Osteoblast (primary cell): ENCODE measurements around the gene KIAA1217. TPM values are rescaled to one million over a fixed set of nuclear protein-coding genes. Genes with fewer than 3 reads are reported as not detected.

ENCODE experiments used
- DNase-seq: peaks from one replicate; pipeline ENCODE4 v3.0.0; 2011; ENCODE audit warnings: low spot score, mixed read lengths; ENCODE audit not compliant: insufficient read length; ENCODE audit errors: missing footprints
- H2AFZ ChIP-seq: 2 replicates; pipeline ENCODE4 v1.6.0; 2011; ENCODE audit warnings: mild to moderate bottlenecking, low read length
- H3K27ac ChIP-seq: 2 replicates; pipeline ENCODE4 v1.5.1; 2011; ENCODE audit warnings: mild to moderate bottlenecking, low read depth, low read length, moderate library complexity
- H3K27me3 ChIP-seq: 2 replicates; pipeline ENCODE4 v1.6.0; 2012; ENCODE audit warnings: mild to moderate bottlenecking, control low read depth, inconsistent platforms, low read length, moderate library complexity; ENCODE audit not compliant: insufficient read depth
- H3K36me3 ChIP-seq: 2 replicates; pipeline ENCODE4 v1.5.1; 2011; ENCODE audit warnings: mild to moderate bottlenecking, low read length, control low read depth, moderate library complexity; ENCODE audit not compliant: insufficient read depth
- H3K4me1 ChIP-seq: 2 replicates; pipeline ENCODE4 v1.5.1; 2011; ENCODE audit warnings: mild to moderate bottlenecking, low read length, control low read depth, moderate library complexity; ENCODE audit not compliant: insufficient read depth
- H3K4me2 ChIP-seq: 2 replicates; pipeline ENCODE4 v1.6.0; 2011; ENCODE audit warnings: mild to moderate bottlenecking, low read length; ENCODE audit not compliant: insufficient read depth
- H3K4me3 ChIP-seq: fragments of 200-600 bp; sonication (generic); 3 replicates; pipeline ENCODE4 v1.5.1; 2012; ENCODE audit warnings: mild to moderate bottlenecking, low read length, inconsistent platforms; ENCODE audit not compliant: insufficient read depth
- H3K79me2 ChIP-seq: 2 replicates; pipeline ENCODE4 v1.6.0; 2012; ENCODE audit warnings: mild to moderate bottlenecking, low read length, control low read depth, inconsistent platforms; ENCODE audit not compliant: insufficient read depth
- H3K9me3 ChIP-seq: 2 replicates; pipeline ENCODE4 v1.5.1; 2011; ENCODE audit warnings: low read depth, low read length, control low read depth
- H4K20me1 ChIP-seq: 2 replicates; pipeline ENCODE4 v1.6.0; 2012; ENCODE audit warnings: mild to moderate bottlenecking, low read length, control low read depth; ENCODE audit not compliant: insufficient read depth
- CTCF ChIP-seq: IDR thresholded peaks from 2 replicates; pipeline ENCODE4 v1.5.1; 2011; ENCODE audit warnings: mild to moderate bottlenecking, low read depth, low read length, moderate library complexity; ENCODE audit errors: extremely low read depth
- total RNA-seq: library from RNA; depleted of rRNA; stranded (reverse); fragments of >200 nt; gene quantifications from 2 replicates; pipeline ENCODE4 v1.2.3, GENCODE V29; 2012

KIAA1217 gene
- total RNA-seq, 1 donor = 51.0 TPM

- peaks cover under 1% of the 10 kb centered on the region for H3K4me1 ChIP-seq
- no peaks in the 10 kb centered on the region for H4K20me1 ChIP-seq
- H3K4me2 ChIP-seq = no peak overlapping the region
- no peaks in the 10 kb centered on the region for H3K9me3 ChIP-seq
- no peaks in the 10 kb centered on the region for H3K36me3 ChIP-seq
- no peak for DNase-seq
- no peak overlapping the region for H3K4me3 ChIP-seq
- no peaks in the 10 kb centered on the region for H3K79me2 ChIP-seq
- no peak overlapping the region for H3K27ac ChIP-seq
- no peak overlapping the region for H2AFZ ChIP-seq
- no peaks in the 10 kb centered on the region for H3K27me3 ChIP-seq
- TF ChIP-seq CTCF = no peak
These were observed 6.7 kb downstream of the KIAA1217 start for GRCh38 chr10:24215603-24216002.

GRCh38 chr10:24219963-24220362, 11.0 kb downstream of the KIAA1217 start:
- no peak for DNase-seq
- H3K27me3 ChIP-seq = no peaks in the 10 kb centered on the region
- no peaks in the 10 kb centered on the region for H3K9me3 ChIP-seq
- H3K36me3 ChIP-seq = no peaks in the 10 kb centered on the region
- no peak for TF ChIP-seq CTCF
- no peak overlapping the region for H2AFZ ChIP-seq
- no peaks in the 10 kb centered on the region for H3K4me1 ChIP-seq
- no peak overlapping the region for H3K4me2 ChIP-seq
- H3K79me2 ChIP-seq = no peaks in the 10 kb centered on the region
- H4K20me1 ChIP-seq = no peaks in the 10 kb centered on the region
- H3K27ac ChIP-seq = no peak overlapping the region
- H3K4me3 ChIP-seq = no peak overlapping the region

- Histone ChIP-seq H3K79me2 (no peaks in the 10 kb centered on the region), H3K4me2 (no peak overlapping the region), H4K20me1 (no peaks in the 10 kb centered on the region), H3K27ac (no peak overlapping the region), H3K4me3 (no peak overlapping the region), H3K4me1 (no peaks in the 10 kb centered on the region), H3K27me3 (no peaks in the 10 kb centered on the region), H2AFZ (no peak overlapping the region), H3K36me3 (no peaks in the 10 kb centered on the region), H3K9me3 (no peaks in the 10 kb centered on the region)
- DNase-seq = no peak
- no peak for TF ChIP-seq CTCF
These were observed 14.4 kb downstream of the KIAA1217 start for GRCh38 chr10:24223341-24223740.

- H4K20me1 ChIP-seq = no peaks in the 10 kb centered on the region
- no peaks in the 10 kb centered on the region for H3K79me2 ChIP-seq
- no peak overlapping the region for H3K4me2 ChIP-seq
- H3K36me3 ChIP-seq = no peaks in the 10 kb centered on the region
- H3K9me3 ChIP-seq = no peaks in the 10 kb centered on the region
- H3K4me1 ChIP-seq = no peaks in the 10 kb centered on the region
- no peaks in the 10 kb centered on the region for H3K27me3 ChIP-seq
- no peak overlapping the region for H2AFZ ChIP-seq
- no peak for DNase-seq
- H3K4me3 ChIP-seq = no peak overlapping the region
- no peak overlapping the region for H3K27ac ChIP-seq
- TF ChIP-seq CTCF = no peak
These were observed 15.0 kb downstream of the KIAA1217 start for GRCh38 chr10:24223953-24224352.
